Nephron progenitor cell (in vitro differentiated cells): Measurements from ENCODE around the gene INHA.
A peak's percentile ranks its signal among the peaks of the same experiment; 100 is the strongest.

Source experiments
- DNase-seq: peaks from one replicate; pipeline ENCODE4 v3.0.0; 2021
- H3K27ac Mint-ChIP-seq: 2 replicates; pipeline ENCODE4 v1.8.0; 2021; ENCODE audit warnings: mild to moderate bottlenecking, moderate library complexity, mixed read lengths
- H3K27me3 Mint-ChIP-seq: 2 replicates; pipeline ENCODE4 v1.8.0; 2021; ENCODE audit warnings: mild to moderate bottlenecking, low read depth, mixed read lengths; ENCODE audit not compliant: poor library complexity
- H3K36me3 Mint-ChIP-seq: 2 replicates; pipeline ENCODE4 v1.8.0; 2021; ENCODE audit warnings: low read depth, mixed read lengths
- H3K4me1 Mint-ChIP-seq: 2 replicates; pipeline ENCODE4 v1.8.0; 2021; ENCODE audit warnings: mixed read lengths
- H3K4me3 Mint-ChIP-seq: 2 replicates; pipeline ENCODE4 v1.8.0; 2021; ENCODE audit warnings: mild to moderate bottlenecking, moderate library complexity, mixed read lengths
- H3K9me3 Mint-ChIP-seq: 2 replicates; pipeline ENCODE4 v1.8.0; 2021; ENCODE audit warnings: mild to moderate bottlenecking, moderate library complexity, mixed read lengths
- CTCF ChIP-seq: fragments of 200-600 bp; sonication (generic); IDR thresholded peaks from 2 replicates; pipeline ENCODE4 v1.5.0; 2021; ENCODE audit warnings: antibody characterized with exemption

The INHA gene

GRCh38 chr2:219615894-219616293 is 43.8 kb downstream of the INHA start:
- no peak overlapping the region for H3K4me3 Mint-ChIP-seq
- H3K36me3 Mint-ChIP-seq = peaks cover 5% of the 10 kb centered on the region
- no peak overlapping the region for H3K27ac Mint-ChIP-seq
- peaks cover 5% of the 10 kb centered on the region for H3K27me3 Mint-ChIP-seq
- peaks cover 28% of the 10 kb centered on the region for H3K4me1 Mint-ChIP-seq
- no peak for TF ChIP-seq CTCF
- DNase-seq = no peak
- H3K9me3 Mint-ChIP-seq = no peaks in the 10 kb centered on the region

- TF ChIP-seq CTCF = no peak
- Mint-ChIP-seq H3K4me1 (peaks cover 28% of the 10 kb centered on the region), H3K27me3 (peaks cover 11% of the 10 kb centered on the region), H3K4me3 (no peak overlapping the region), H3K36me3 (no peaks in the 10 kb centered on the region), H3K9me3 (no peaks in the 10 kb centered on the region), H3K27ac (no peak overlapping the region)
- DNase-seq = no peak
Observed at GRCh38 chr2:219616550-219616949, 44.4 kb downstream of the INHA start.

- H3K4me1 Mint-ChIP-seq = peaks cover 18% of the 10 kb centered on the region
- H3K4me3 Mint-ChIP-seq = no peak overlapping the region
- peaks cover 32% of the 10 kb centered on the region for H3K27me3 Mint-ChIP-seq
- DNase-seq = no peak
- H3K9me3 Mint-ChIP-seq = no peaks in the 10 kb centered on the region
- H3K27ac Mint-ChIP-seq = peak overlapping the region; percentile 64
- no peak for TF ChIP-seq CTCF
- no peaks in the 10 kb centered on the region for H3K36me3 Mint-ChIP-seq
Observed at GRCh38 chr2:219618733-219619122, 46.6 kb downstream of the INHA start.

- Mint-ChIP-seq H3K4me3 (no peak overlapping the region), H3K36me3 (no peaks in the 10 kb centered on the region), H3K9me3 (no peaks in the 10 kb centered on the region), H3K27ac (peak overlapping the region; percentile 41), H3K27me3 (peaks cover 37% of the 10 kb centered on the region), H3K4me1 (peaks cover 18% of the 10 kb centered on the region)
- DNase-seq = no peak
- peak; percentile 21 for TF ChIP-seq CTCF
Observed at GRCh38 chr2:219619235-219619634, 47.1 kb downstream of the INHA start.

GRCh38 chr2:219620546-219620945 is 48.4 kb downstream of the INHA start:
- no peak overlapping the region for H3K4me3 Mint-ChIP-seq
- H3K4me1 Mint-ChIP-seq = peaks cover 7% of the 10 kb centered on the region
- DNase-seq = no peak
- TF ChIP-seq CTCF = no peak
- no peaks in the 10 kb centered on the region for H3K36me3 Mint-ChIP-seq
- H3K27me3 Mint-ChIP-seq = peaks cover 50% of the 10 kb centered on the region
- H3K27ac Mint-ChIP-seq = no peak overlapping the region
- no peaks in the 10 kb centered on the region for H3K9me3 Mint-ChIP-seq

GRCh38 chr2:219621935-219622334 is 49.8 kb downstream of the INHA start:
- Mint-ChIP-seq H3K9me3 (no peaks in the 10 kb centered on the region), H3K36me3 (no peaks in the 10 kb centered on the region), H3K27me3 (peaks cover 62% of the 10 kb centered on the region), H3K27ac (no peak overlapping the region), H3K4me1 (peaks cover 9% of the 10 kb centered on the region), H3K4me3 (no peak overlapping the region)
- DNase-seq = no peak
- TF ChIP-seq CTCF = no peak
